Caco-2 (cell line): ENCODE measurements around the gene ITPA. TPM values are rescaled to one million over a fixed set of nuclear protein-coding genes. Genes with fewer than 3 reads are reported as not detected.

ENCODE experiments used
- BruUV-seq: library from RNA; stranded (reverse); fragments of 400-500 nt; replicated peaks from 2 replicates; lab custom pipeline; 2021; lab: Mats Ljungman, UMichigan
- CTCF ChIA-PET: fragments of 300-600 bp; sonication (Branson Sonifier 250); formaldehyde crosslinking; loops from one replicate; lab custom pipeline; 2022; ENCODE audit warnings: antibody characterized with exemption; lab: Charles Lee
- POLR2A ChIA-PET: fragments of 300-600 bp; sonication (Branson Sonifier 250); formaldehyde crosslinking; loops from one replicate; lab custom pipeline; 2022; ENCODE audit warnings: antibody characterized with exemption; lab: Charles Lee
- DNase-seq, 2 experiments: peaks; one replicate each; pipeline versions ENCODE4 v3.0.0 to v3.0.0-alpha.2; 2020 to 2022
- H3K27me3 ChIP-seq: replicated peaks from 2 replicates; pipeline ENCODE4 v1.6.0; 2011; ENCODE audit warnings: low read length; ENCODE audit not compliant: control insufficient read depth, insufficient read depth
- H3K36me3 ChIP-seq: 2 replicates; pipeline ENCODE4 v1.5.1; 2011; ENCODE audit warnings: low read length; ENCODE audit not compliant: control insufficient read depth, insufficient read depth
- H3K4me1 ChIP-seq: fragments of 250-450 bp; sonication (Bioruptor Pico); 2 replicates; pipeline ENCODE4 v1.5.1; 2020; ENCODE audit warnings: mild to moderate bottlenecking
- H3K4me3 ChIP-seq: 2 replicates; pipeline ENCODE4 v1.5.1; 2011; ENCODE audit warnings: low read depth, mild to moderate bottlenecking, control low read depth, low read length
- H3K9me3 ChIP-seq: fragments of 250-450 bp; sonication (Bioruptor Pico); 2 replicates; pipeline ENCODE4 v1.5.1; 2020; ENCODE audit warnings: mild to moderate bottlenecking, moderate library complexity
- H3K27ac Mint-ChIP-seq: one replicate; pipeline ENCODE4 v1.8.0; 2022; ENCODE audit warnings: mixed read lengths; ENCODE audit not compliant: unreplicated experiment
- H3K27me3 Mint-ChIP-seq: one replicate; pipeline ENCODE4 v1.8.0; 2022; ENCODE audit warnings: mixed read lengths; ENCODE audit not compliant: insufficient read depth, unreplicated experiment
- H3K36me3 Mint-ChIP-seq: one replicate; pipeline ENCODE4 v1.8.0; 2022; ENCODE audit warnings: mild to moderate bottlenecking, mixed read lengths; ENCODE audit not compliant: insufficient read depth, unreplicated experiment
- H3K4me1 Mint-ChIP-seq: one replicate; pipeline ENCODE4 v1.8.0; 2022; ENCODE audit warnings: low read depth, mixed read lengths; ENCODE audit not compliant: unreplicated experiment
- H3K4me3 Mint-ChIP-seq: one replicate; pipeline ENCODE4 v1.8.0; 2022; ENCODE audit warnings: mild to moderate bottlenecking, moderate library complexity, mixed read lengths; ENCODE audit not compliant: unreplicated experiment
- H3K9me3 Mint-ChIP-seq: one replicate; pipeline ENCODE4 v1.8.0; 2022; ENCODE audit warnings: mixed read lengths; ENCODE audit not compliant: unreplicated experiment
- intact Hi-C: fragments of 100-400 bp; cut with micrococcal nuclease; formaldehyde crosslinking; loops from one replicate; pipeline ENCODE4 v1.10.0; 2022; ENCODE audit not compliant: unreplicated experiment
- total RNA-seq: library from RNA; stranded (reverse); gene quantifications from 2 replicates; pipeline ENCODE4 v1.2.3, GENCODE V29; 2022
- TF ChIP-seq, protein P1 (sequence below), 2 experiments: fragments of 200-600 bp in 1 of 2; IDR thresholded peaks; 1 replicate in 1 of 2; 2 replicates in 1 of 2; pipeline versions ENCODE4 v1.5.1 to v1.8.0; 2011 to 2022; ENCODE audit warnings: antibody characterized with exemption in 1 of 2, control low read depth in 1 of 2, inconsistent platforms in 1 of 2, low read depth in 1 of 2, low read length in 1 of 2, mild to moderate bottlenecking in 1 of 2, moderate library complexity in 1 of 2; ENCODE audit not compliant: insufficient read depth in 1 of 2, severe bottlenecking in 1 of 2, unreplicated experiment in 1 of 2

The ITPA gene
- total RNA-seq, 1 experiment from 2014 or later, result 73.8 TPM

- peak overlapping the region; percentile 83 for H3K4me3 ChIP-seq
- H3K27me3 ChIP-seq, result no peaks in the 10 kb centered on the region
- peak in 1 of 2 experiments; percentile 53 for DNase-seq
- no peaks in the 10 kb centered on the region for H3K27me3 Mint-ChIP-seq
- intact Hi-C loops, result no loop called here
- POLR2A ChIA-PET, result no interaction called here
- no peaks in the 10 kb centered on the region for H3K9me3 Mint-ChIP-seq
- TF ChIP-seq, protein P1, sequence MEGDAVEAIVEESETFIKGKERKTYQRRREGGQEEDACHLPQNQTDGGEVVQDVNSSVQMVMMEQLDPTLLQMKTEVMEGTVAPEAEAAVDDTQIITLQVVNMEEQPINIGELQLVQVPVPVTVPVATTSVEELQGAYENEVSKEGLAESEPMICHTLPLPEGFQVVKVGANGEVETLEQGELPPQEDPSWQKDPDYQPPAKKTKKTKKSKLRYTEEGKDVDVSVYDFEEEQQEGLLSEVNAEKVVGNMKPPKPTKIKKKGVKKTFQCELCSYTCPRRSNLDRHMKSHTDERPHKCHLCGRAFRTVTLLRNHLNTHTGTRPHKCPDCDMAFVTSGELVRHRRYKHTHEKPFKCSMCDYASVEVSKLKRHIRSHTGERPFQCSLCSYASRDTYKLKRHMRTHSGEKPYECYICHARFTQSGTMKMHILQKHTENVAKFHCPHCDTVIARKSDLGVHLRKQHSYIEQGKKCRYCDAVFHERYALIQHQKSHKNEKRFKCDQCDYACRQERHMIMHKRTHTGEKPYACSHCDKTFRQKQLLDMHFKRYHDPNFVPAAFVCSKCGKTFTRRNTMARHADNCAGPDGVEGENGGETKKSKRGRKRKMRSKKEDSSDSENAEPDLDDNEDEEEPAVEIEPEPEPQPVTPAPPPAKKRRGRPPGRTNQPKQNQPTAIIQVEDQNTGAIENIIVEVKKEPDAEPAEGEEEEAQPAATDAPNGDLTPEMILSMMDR (IDR thresholded peaks at IDR 0.05; ENCODE audit: insufficient read depth in 1 of 2, low read depth in 1 of 2, low read length in 1 of 2, severe bottlenecking in 1 of 2, unreplicated experiment in 1 of 2), result no peak
- CTCF ChIA-PET, result interaction anchor here (0.5 to 0.8 kb wide), 2 partner anchors 17 to 38 kb away, joined by 4 read pairs; no protein-coding TSS in a partner anchor
- H3K36me3 Mint-ChIP-seq, result peaks cover 5% of the 10 kb centered on the region
- peaks cover 15% of the 10 kb centered on the region for H3K4me1 ChIP-seq
- BruUV-seq, result no TSS peak
- H3K4me1 Mint-ChIP-seq, result peaks cover 18% of the 10 kb centered on the region
- H3K27ac Mint-ChIP-seq, result no peak overlapping the region
- H3K9me3 ChIP-seq, result no peaks in the 10 kb centered on the region
- no peaks in the 10 kb centered on the region for H3K36me3 ChIP-seq
- peak overlapping the region; percentile 94 for H3K4me3 Mint-ChIP-seq
Observed at GRCh38 chr20:3238616-3239025, 29.3 kb downstream of the ITPA start.

DNA sequence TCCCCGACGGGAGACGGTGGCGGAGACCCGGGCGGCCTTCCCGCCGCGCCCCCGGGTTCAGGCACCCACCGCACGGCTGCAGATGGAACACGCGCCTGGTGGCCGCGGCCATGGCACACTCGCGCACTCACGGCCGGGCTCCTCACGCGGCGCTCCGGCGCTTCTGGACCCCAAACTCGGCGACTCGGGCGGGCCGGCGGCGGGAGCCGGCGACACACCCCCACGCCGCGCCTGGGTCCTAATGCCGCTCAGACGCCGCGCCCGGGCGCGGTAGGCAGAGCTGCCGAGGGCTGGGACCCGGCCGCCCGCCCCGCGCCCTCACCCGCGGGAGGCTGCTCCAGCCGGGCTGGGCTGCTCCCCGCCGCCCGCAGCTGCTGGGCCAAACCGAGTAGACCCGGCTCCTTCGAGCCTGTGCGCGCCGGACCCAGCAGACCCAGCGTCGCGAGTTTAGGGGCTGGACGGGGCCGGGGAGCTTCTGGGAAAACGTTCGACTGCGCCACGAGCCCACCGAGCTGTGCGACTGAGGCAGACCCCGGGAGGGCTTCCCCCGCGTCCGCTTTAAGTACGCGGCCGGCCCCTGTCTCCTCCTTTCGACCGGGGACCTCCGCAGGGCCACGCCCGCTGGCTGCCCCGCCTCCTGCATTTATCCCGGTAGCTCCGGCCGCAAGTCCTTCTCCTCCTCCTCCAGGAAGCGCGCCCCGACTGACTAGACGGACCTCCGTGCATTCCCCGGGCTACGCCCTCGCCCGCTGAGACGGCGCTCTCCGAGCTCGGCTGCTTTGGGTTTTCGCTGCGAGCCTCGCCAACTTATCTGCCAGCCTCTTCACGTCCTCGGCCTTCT lies 29.9 kb downstream of the ITPA start, which contains the start of gene SLC4A11:
SLC4A11 (minus strand) TSS at position 165 of the 841 bp plus-strand sequence; CDS start at position 112, 53 bp downstream.
- Mint-ChIP-seq H3K4me1 (peaks cover 21% of the 10 kb centered on the region), H3K27ac (peak within 1 kb of the TSS; percentile 87), H3K27me3 (no peaks in the 10 kb centered on the region), H3K36me3 (peaks cover 5% of the 10 kb centered on the region), H3K4me3 (peak within 1 kb of the TSS; percentile 94), H3K9me3 (no peaks in the 10 kb centered on the region)
- H3K9me3 ChIP-seq, result no peaks in the 10 kb centered on the region
- H3K4me1 ChIP-seq, result peaks cover 15% of the 10 kb centered on the region
- ChIA-PET POLR2A (interaction anchor here (0.7 kb wide), 1 partner anchor 16 kb away, joined by 3 read pairs; no protein-coding TSS in a partner anchor), CTCF (interaction anchor here (0.5 to 0.9 kb wide), 3 partner anchors 16 to 38 kb away, joined by 4 read pairs; no protein-coding TSS in a partner anchor)
- H3K36me3 ChIP-seq, result no peaks in the 10 kb centered on the region
- DNase-seq, result peak; percentile 70 to 74
- H3K27me3 ChIP-seq, result no peaks in the 10 kb centered on the region
- intact Hi-C loops, result no loop called here
- peak within 1 kb of the TSS; percentile 83 for H3K4me3 ChIP-seq
- TF ChIP-seq, protein P1 (IDR thresholded peaks at IDR 0.05; ENCODE audit: insufficient read depth in 1 of 2, low read depth in 1 of 2, low read length in 1 of 2, severe bottlenecking in 1 of 2, unreplicated experiment in 1 of 2), result no peak
- BruUV-seq, result no TSS peak
